Measurements from ENCODE around the gene SH3BP2.
A peak's percentile ranks its signal among the peaks of the same experiment; 100 is the strongest.

The SH3BP2 gene

DNA sequence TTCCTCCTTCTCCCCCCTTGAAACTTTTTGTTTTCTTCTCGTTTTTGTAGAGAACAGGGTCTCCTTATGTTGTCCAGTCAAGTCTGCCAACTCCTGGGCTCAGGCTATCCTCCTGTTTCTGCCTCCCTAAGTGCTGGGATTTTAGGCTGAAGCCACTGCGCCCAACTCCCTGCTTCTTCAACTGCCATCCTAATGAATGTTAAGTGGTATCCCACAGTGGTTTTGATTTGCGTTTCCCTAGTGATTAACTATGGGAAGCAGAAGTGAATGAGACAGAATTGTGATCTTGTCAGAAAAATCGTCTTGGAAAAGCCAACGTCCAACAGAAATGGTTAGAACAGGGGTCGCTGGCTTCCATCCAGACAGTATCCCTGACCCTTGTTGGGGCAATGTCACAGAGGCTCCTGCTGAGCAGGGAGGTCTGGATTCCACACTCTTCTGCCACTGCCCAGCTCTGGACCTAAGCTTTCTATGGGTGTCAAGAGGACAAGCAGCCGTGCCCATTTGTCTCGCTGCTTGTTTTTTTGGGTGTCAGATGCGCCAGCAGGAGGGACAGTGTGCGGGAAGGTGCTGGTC, 49.9 kb downstream of the SH3BP2 start:
- Histone ChIP-seq H3K27me3 (ENCODE audit: control insufficient read depth, low read length) (peaks cover 15% of the 10 kb centered on the region; the same call in 1 of the 2 replicates), H3K4me2 (ENCODE audit: low read length) (peak overlapping the region; percentile 98), H3F3A (ENCODE audit: control insufficient read depth, insufficient read depth) (peaks cover 18% of the 10 kb centered on the region), H4K20me1 (ENCODE audit: control insufficient read depth, insufficient read depth, low read depth, low read length) (peaks cover 20% of the 10 kb centered on the region; the same call in 1 of the 2 replicates), H3K9me2 (replicated peaks; ENCODE audit: control insufficient read depth, low read length) (no peaks in the 10 kb centered on the region), H3K9me3 (ENCODE audit: control insufficient read depth, insufficient read depth, low read length) (no peaks in the 10 kb centered on the region), H3K36me3 (ENCODE audit: control insufficient read depth, low read length) (no peaks in the 10 kb centered on the region), H3K27ac (ENCODE audit: low read depth, low read length) (no peak overlapping the region), H3K4me3 (ENCODE audit: low read length) (peak overlapping the region; percentile 94), H3K79me2 (ENCODE audit: control insufficient read depth, low read length) (peaks cover 37% of the 10 kb centered on the region), H3K4me1 (ENCODE audit: control insufficient read depth, low read length) (peaks cover 48% of the 10 kb centered on the region)
- no peak for TF ChIP-seq EZH2phosphoT487 (IDR thresholded peaks at IDR 0.05; ENCODE audit: borderline replicate concordance, low read length)
- TF ChIP-seq, protein P1, sequence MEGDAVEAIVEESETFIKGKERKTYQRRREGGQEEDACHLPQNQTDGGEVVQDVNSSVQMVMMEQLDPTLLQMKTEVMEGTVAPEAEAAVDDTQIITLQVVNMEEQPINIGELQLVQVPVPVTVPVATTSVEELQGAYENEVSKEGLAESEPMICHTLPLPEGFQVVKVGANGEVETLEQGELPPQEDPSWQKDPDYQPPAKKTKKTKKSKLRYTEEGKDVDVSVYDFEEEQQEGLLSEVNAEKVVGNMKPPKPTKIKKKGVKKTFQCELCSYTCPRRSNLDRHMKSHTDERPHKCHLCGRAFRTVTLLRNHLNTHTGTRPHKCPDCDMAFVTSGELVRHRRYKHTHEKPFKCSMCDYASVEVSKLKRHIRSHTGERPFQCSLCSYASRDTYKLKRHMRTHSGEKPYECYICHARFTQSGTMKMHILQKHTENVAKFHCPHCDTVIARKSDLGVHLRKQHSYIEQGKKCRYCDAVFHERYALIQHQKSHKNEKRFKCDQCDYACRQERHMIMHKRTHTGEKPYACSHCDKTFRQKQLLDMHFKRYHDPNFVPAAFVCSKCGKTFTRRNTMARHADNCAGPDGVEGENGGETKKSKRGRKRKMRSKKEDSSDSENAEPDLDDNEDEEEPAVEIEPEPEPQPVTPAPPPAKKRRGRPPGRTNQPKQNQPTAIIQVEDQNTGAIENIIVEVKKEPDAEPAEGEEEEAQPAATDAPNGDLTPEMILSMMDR (IDR thresholded peaks at IDR 0.05; ENCODE audit: low read depth, low read length, poor library complexity, severe bottlenecking), result no peak

DNA sequence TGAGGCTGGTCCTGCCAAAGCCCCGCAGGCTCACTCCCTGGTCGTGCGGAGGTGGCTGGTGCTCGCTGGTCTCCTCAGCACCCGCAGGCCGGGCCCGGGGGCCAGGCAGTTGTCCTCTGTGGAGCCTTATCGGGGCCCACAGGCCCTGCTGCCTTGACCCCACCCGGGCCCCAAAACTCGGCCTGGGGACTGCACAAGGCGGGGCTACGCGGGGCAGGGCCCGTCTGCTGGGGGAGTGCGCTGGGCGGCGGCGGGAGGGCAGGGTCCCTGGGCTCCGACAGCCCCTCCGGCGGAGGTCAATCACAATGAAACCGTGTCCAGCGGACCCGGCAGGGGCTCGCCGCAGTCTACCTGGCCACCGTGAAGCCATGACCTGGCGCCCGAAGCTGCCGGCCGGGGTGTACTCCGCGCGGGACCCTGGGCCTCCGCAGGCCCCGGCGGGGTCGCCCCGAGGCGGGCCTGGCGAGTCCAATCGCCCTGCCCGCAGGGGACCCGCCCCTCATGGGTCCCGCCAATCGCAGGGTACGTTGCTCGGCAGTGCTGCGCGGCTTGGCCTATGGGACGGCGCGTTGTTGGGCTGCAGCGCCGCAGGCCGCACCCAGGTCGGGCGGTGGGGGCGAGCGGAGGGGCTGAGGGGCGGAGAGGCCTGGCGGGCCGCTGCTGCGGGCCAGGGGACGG, 50.5 kb downstream of the SH3BP2 start, which contains the start of gene ADD1:
Gene ADD1, plus strand, starts transcription at position 582 of the 678 bp plus-strand sequence. CDS start 32,072 bp downstream, outside the sequence.
- H3K9me2 ChIP-seq (replicated peaks; ENCODE audit: control insufficient read depth, low read length), result no peaks in the 10 kb centered on the region
- no peak within 1 kb of the TSS for H3K27ac ChIP-seq (ENCODE audit: low read depth, low read length)
- peaks cover 15% of the 10 kb centered on the region for H3F3A ChIP-seq (ENCODE audit: control insufficient read depth, insufficient read depth)
- no peak for TF ChIP-seq EZH2phosphoT487 (IDR thresholded peaks at IDR 0.05; ENCODE audit: borderline replicate concordance, low read length)
- TF ChIP-seq, protein P1 (IDR thresholded peaks at IDR 0.05; ENCODE audit: low read depth, low read length, poor library complexity, severe bottlenecking), result no peak
- H3K4me2 ChIP-seq (ENCODE audit: low read length), result peak within 1 kb of the TSS; percentile 98
- peak within 1 kb of the TSS; percentile 94 for H3K4me3 ChIP-seq (ENCODE audit: low read length)
- no peaks in the 10 kb centered on the region for H3K9me3 ChIP-seq (ENCODE audit: control insufficient read depth, insufficient read depth, low read length)
- peaks cover 15% of the 10 kb centered on the region for H3K27me3 ChIP-seq (ENCODE audit: control insufficient read depth, low read length)
- H3K79me2 ChIP-seq (ENCODE audit: control insufficient read depth, low read length), result peaks cover 42% of the 10 kb centered on the region
- no peaks in the 10 kb centered on the region for H3K36me3 ChIP-seq (ENCODE audit: control insufficient read depth, low read length)
- peaks cover 43% of the 10 kb centered on the region for H3K4me1 ChIP-seq (ENCODE audit: control insufficient read depth, low read length)
- peaks cover 24% of the 10 kb centered on the region; the same call in 1 of the 2 replicates for H4K20me1 ChIP-seq (ENCODE audit: control insufficient read depth, insufficient read depth, low read depth, low read length)

DNA sequence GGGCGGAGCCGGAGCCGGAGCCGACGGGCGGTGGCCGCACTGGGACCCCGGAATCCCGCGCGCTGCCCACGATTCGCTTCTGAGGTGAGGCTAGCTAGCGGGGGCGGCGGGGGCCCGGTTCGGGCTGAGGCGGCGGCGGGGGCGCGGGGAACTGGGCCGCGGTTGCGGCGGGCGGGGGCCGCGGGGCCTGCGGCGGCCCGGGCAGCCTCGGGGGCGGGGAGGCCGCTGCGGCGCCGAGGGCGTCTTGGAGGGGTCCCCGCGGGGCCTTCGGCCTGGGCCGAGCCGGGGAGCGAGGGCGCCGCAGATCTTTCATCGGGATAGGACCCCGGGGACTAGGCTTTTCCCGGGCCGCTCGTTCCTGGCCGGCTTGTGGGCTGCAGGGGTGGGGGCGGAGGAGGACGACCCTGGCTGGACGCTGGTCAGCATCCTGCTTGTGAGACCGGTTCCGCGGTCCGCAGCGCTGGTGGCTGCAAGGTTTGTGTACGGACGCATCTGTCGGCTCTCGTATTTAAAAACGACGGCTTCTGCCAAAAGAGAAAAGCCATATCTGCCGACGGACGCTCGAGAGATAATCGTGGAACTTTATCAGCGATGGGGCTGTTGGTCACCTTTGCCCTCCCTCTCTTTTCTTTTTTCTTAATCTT, 51.2 kb downstream of the SH3BP2 start:
- H3K4me1 ChIP-seq (ENCODE audit: control insufficient read depth, low read length), result peaks cover 42% of the 10 kb centered on the region
- no peak overlapping the region for H3K27ac ChIP-seq (ENCODE audit: low read depth, low read length)
- no peaks in the 10 kb centered on the region for H3K9me3 ChIP-seq (ENCODE audit: control insufficient read depth, insufficient read depth, low read length)
- H3K4me3 ChIP-seq (ENCODE audit: low read length), result peak overlapping the region; percentile 94
- TF ChIP-seq EZH2phosphoT487 (IDR thresholded peaks at IDR 0.05; ENCODE audit: borderline replicate concordance, low read length), result no peak
- TF ChIP-seq, protein P1 (IDR thresholded peaks at IDR 0.05; ENCODE audit: low read depth, low read length, poor library complexity, severe bottlenecking), result no peak
- H3K9me2 ChIP-seq (replicated peaks; ENCODE audit: control insufficient read depth, low read length), result no peaks in the 10 kb centered on the region
- H4K20me1 ChIP-seq (ENCODE audit: control insufficient read depth, insufficient read depth, low read depth, low read length), result peaks cover 29% of the 10 kb centered on the region; the same call in 1 of the 2 replicates
- peak overlapping the region; percentile 98 for H3K4me2 ChIP-seq (ENCODE audit: low read length)
- H3K79me2 ChIP-seq (ENCODE audit: control insufficient read depth, low read length), result peaks cover 49% of the 10 kb centered on the region
- peaks cover 15% of the 10 kb centered on the region for H3K27me3 ChIP-seq (ENCODE audit: control insufficient read depth, low read length)
- no peaks in the 10 kb centered on the region for H3K36me3 ChIP-seq (ENCODE audit: control insufficient read depth, low read length)
- peaks cover 13% of the 10 kb centered on the region for H3F3A ChIP-seq (ENCODE audit: control insufficient read depth, insufficient read depth)

Data from DOHH2 (cell line).